ENCODE data around the gene SLC5A2.
"Not testable (repeated sequence)": the region's sequence is repeated elsewhere in the genome, so short reads cannot be mapped to it uniquely, and the experiment has no call there.

SLC5A2 gene

DNA sequence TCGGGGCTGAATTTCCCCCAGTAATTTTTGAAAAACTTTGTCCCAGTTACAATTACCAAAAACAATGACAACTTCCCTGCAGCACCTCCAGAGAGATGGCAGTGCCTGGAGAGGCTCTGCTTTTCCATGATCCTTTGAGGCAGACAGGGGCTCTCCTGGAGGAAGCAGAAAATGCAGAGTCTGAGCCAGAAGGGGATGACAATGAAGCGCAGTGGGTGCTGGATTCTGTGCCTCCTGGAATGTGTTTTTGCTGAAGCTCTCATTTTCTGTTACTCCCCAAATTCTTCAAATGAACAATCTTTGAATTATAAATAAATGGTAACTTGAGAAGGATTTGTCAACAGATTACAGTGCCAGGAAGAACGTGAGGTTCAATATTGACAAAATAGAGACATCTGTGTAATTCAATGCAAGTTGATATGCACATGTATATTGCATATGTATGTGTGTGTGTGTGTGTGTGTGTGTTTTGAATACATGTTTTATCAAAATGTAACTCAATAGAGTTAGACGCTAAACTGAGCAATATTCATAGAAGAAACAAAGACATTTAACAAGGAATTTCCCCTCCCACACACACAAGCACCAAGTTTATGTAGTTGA, 35.0 kb downstream of the SLC5A2 start:
- TF ChIP-seq, protein P1, sequence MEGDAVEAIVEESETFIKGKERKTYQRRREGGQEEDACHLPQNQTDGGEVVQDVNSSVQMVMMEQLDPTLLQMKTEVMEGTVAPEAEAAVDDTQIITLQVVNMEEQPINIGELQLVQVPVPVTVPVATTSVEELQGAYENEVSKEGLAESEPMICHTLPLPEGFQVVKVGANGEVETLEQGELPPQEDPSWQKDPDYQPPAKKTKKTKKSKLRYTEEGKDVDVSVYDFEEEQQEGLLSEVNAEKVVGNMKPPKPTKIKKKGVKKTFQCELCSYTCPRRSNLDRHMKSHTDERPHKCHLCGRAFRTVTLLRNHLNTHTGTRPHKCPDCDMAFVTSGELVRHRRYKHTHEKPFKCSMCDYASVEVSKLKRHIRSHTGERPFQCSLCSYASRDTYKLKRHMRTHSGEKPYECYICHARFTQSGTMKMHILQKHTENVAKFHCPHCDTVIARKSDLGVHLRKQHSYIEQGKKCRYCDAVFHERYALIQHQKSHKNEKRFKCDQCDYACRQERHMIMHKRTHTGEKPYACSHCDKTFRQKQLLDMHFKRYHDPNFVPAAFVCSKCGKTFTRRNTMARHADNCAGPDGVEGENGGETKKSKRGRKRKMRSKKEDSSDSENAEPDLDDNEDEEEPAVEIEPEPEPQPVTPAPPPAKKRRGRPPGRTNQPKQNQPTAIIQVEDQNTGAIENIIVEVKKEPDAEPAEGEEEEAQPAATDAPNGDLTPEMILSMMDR (IDR thresholded peaks at IDR 0.05) = no peak
- Histone ChIP-seq H3K4me3 (no peak overlapping the region), H3K27ac (no peak overlapping the region)
- no peak for DNase-seq (ENCODE audit: low spot score)

DNA sequence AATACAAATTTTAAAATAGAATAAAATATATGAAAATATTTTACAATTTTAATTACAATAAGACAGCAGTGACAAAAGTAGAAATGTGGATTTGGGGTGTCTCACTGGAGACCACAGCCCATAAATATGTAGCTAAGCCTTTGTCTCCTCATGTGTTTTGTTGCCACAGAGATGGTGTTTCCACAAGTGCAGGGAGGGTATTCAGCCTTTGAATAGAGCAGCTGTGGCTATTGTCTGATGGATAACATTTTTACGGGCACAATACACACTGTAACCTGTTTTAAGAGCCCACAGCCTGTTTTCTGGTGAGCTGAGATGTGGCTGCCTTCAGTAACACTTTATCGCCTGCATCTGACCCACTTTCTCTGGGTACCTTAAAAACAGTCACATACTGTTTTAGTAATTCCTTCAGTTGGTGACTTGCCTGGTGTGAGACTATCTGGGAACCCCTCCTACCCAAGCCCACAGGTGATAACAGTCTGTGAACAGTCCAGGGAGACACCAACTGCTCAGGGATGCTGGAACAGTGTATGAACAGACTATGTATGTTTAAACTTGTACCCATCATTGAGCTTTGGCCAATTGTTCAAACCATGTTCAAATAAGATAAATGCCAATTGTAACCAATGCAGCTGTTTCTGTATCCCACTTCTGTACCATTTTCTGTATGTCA, 37.0 kb downstream of the SLC5A2 start:
- Histone ChIP-seq H3K27ac (no peak overlapping the region), H3K4me3 (no peak overlapping the region)
- no peak for DNase-seq (ENCODE audit: low spot score)
- TF ChIP-seq, protein P1 (IDR thresholded peaks at IDR 0.05) = no peak

DNA sequence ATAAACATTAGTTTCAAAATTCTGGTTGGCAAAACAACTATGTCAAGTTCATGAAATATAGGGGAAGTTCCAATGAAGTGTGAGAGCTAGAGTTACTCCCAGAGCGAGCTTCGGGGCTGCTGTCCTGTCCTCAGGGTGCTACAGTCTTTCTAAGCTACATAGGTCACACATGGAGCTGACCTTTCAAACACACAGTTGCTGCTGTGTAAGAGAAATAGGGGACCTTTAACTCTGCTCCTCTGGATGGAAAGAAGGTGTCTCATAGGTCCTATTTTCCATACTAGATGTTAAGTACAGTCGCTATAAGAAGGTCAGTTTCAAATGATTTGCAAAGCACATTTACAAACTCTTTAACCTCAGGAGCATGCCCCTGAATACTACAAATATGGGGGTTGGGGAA, 38.4 kb downstream of the SLC5A2 start:
- no peak for DNase-seq (ENCODE audit: low spot score)
- no peak overlapping the region for H3K4me3 ChIP-seq
- H3K27ac ChIP-seq = no peak overlapping the region
- TF ChIP-seq, protein P1 (IDR thresholded peaks at IDR 0.05) = no peak

DNA sequence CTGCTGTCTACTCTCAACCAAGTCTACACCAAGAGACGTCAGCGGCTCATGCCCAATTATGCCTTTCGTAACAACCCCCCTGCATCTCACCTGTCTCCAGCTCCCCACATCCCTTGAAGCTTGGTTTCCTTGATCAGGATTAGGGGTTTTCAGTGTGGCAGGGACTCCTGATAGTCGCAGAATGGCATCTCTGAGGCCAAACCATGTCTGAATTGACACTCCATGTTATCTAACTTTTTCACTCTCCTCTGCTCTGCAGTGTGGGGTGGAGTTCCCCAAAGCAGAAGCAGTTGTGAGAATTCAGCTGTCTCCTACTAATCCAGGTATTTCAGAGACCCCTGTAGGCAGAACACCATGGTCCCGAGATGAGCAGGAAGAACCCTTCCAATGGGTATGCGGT, 39.1 kb downstream of the SLC5A2 start:
- no peak for DNase-seq (ENCODE audit: low spot score)
- TF ChIP-seq, protein P1 (IDR thresholded peaks at IDR 0.05) = no peak
- no peak overlapping the region for H3K27ac ChIP-seq
- H3K4me3 ChIP-seq = no peak overlapping the region

DNA sequence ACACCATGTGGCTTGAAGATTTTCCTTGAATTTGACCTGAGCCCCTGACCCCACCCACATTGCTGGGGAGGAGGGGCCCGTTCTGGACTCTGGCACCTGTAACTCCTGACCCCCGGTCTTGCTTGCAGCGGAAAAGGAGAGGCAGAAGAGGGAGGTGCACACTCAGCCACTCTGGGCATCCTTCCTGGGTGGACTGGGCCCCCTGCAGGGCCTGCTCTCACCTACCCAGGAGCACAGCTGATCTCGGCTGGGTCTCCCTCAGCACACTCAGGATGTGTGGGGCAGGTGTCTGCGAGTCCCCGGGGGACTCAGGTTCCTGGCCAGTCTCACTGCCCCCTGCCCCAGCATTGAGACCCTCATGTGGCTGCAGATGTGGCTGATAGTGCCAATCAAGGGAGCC, 40.8 kb downstream of the SLC5A2 start:
- not testable (repeated sequence) for H3K27ac ChIP-seq; H3K4me3 ChIP-seq; DNase-seq (ENCODE audit: low spot score)

DNA sequence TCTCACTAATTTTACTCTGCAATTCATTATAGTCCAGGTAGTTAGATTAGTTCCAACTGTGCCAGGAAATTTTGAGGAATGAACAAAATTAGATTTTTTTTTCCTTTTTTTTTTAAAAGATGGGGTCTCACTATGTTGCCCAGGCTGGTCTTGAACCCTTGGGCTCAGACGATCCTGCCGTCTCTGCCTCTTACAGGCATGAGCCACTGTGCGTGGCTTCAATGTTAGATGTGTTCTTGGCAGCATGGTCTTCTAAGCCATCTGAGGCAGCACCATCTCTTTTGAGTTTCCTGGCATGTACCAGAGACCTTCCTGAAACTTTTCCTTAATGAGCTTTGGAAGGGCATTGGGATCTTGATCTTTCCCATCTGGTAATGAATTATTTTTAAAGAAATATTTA, 42.2 kb downstream of the SLC5A2 start:
- H3K4me3 ChIP-seq = no peak overlapping the region
- H3K27ac ChIP-seq = no peak overlapping the region
- no peak for DNase-seq (ENCODE audit: low spot score)
- TF ChIP-seq, protein P1 (IDR thresholded peaks at IDR 0.05) = no peak

DNA sequence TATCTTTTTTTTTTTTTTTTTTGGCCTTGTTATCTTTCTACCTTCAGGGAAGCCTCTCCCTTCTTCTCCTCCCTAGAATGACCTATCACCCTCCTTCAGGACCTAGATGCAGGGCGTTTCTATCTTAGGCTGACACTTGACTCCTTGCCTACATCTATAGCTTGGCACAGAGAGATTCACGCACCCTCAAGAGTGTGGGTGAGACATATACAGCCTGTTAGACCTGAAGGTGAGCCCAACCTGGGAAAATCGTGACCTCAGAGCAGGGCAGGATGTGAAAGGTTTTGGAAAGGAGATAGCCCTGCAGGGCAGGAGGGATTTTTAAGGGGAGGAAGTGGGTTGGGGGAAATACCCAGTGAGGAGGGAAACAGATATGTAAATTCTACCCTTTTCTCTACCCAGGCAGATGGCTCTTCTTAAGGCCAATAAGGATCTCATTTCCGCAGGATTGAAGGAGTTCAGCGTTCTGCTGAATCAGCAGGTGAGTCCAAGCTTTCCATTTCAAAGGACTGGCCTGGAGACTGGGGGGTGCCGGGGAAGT, 44.9 kb downstream of the SLC5A2 start, which contains the start of gene AHSP:
AHSP (plus strand) TSS at position 167 of the 541 bp plus-strand sequence; CDS start at position 407, 240 bp downstream.
- Histone ChIP-seq H3K27ac (no peak within 1 kb of the TSS), H3K4me3 (peak within 1 kb of the TSS; percentile 68)
- TF ChIP-seq, protein P1 (IDR thresholded peaks at IDR 0.05) = no peak
- no peak for DNase-seq (ENCODE audit: low spot score)
